GM12874 (cell line): ENCODE data around the gene RAB26.
"Not testable (repeated sequence)": the region's sequence is repeated elsewhere in the genome, so short reads cannot be mapped to it uniquely, and the experiment has no call there.

ENCODE experiments used
- CTCF ChIP-seq: IDR thresholded peaks from 2 replicates; pipeline ENCODE4 v1.5.1; 2011; ENCODE audit warnings: low read depth, mild to moderate bottlenecking, control low read depth, low read length, moderate library complexity; ENCODE audit not compliant: insufficient read depth

RAB26 gene

GRCh38 chr16:2147981-2148671, at the start of gene RAB26:
Gene RAB26 (plus strand): TSS chr16:2148625. CDS start chr16:2148784, 159 bp downstream.
- no peak for TF ChIP-seq CTCF

GRCh38 chr16:2102471-2102870, 46.0 kb upstream of the RAB26 start:
- TF ChIP-seq CTCF = no peak

GRCh38 chr16:2115591-2115973, 32.8 kb upstream of the RAB26 start:
- TF ChIP-seq CTCF = no peak

- TF ChIP-seq CTCF = peak; percentile 49
Observed at GRCh38 chr16:2121325-2121724, 27.1 kb upstream of the RAB26 start.

GRCh38 chr16:2121853-2122252, 26.6 kb upstream of the RAB26 start:
- no peak for TF ChIP-seq CTCF

GRCh38 chr16:2122429-2122828, 26.0 kb upstream of the RAB26 start:
- TF ChIP-seq CTCF = no peak

GRCh38 chr16:2135770-2136490, 12.5 kb upstream of the RAB26 start, which contains the start of gene PKD1:
Gene PKD1 (minus strand): TSS chr16:2135898. CDS start chr16:2135689, 209 bp downstream.
- TF ChIP-seq CTCF = not testable (repeated sequence)
